Measurements from ENCODE around the gene KLHL15. TPM values are rescaled to one million over a fixed set of nuclear protein-coding genes. Genes with fewer than 3 reads are reported as not detected.

Gene KLHL15
- total and polyA plus RNA-seq, 2 donors from 2014 or later = 2.2 to 7.2 TPM

DNA sequence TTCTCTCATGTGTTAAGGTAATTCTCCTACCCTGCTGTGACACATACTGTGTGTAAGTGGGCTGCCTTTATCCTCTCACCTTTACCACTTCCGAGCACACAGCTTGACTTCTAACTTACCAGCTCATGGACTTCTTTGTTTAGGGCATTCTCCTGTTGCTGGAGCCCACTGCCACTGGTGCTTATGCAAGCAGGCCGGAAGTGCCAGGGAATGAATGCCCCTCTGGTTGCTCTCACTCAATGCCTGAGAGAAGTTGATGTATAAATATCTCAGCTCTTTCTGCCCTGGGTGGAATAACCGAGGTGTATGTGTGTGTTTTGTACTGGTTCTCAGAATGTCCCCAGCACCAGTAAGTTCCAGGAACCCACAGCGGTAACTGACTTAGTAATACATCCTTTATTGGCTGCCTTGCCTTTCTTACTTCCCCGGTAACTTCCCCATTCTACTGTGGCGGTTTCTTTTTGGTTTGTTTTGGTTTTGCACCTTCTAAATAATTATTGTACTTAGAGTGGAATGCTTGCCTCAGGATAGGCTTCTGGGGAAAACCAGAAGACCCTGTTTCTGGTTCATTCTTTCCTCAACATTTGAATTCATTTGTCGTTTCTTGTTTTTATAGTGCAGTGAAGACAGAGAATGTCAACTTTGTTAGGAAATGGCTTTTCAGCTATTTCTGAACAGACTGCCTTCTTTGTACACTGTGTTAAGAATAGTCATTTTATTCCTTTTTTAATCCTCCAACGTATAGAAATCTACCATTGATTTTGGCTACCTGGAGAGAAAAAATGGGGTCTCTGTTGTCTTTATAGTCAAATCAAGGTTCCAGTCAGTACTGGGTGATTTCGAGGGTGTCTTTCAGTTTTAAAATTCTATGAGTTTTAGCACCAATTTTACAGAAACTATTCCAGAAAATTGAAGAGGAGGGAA lies 73.7 kb downstream of the KLHL15 start:
- H3K36me3 ChIP-seq (ENCODE audit: control insufficient read depth in 2 of 3, insufficient read depth in 3 of 3, low read length in 3 of 3) = no peaks in the 10 kb centered on the region
- TF ChIP-seq, protein P1, sequence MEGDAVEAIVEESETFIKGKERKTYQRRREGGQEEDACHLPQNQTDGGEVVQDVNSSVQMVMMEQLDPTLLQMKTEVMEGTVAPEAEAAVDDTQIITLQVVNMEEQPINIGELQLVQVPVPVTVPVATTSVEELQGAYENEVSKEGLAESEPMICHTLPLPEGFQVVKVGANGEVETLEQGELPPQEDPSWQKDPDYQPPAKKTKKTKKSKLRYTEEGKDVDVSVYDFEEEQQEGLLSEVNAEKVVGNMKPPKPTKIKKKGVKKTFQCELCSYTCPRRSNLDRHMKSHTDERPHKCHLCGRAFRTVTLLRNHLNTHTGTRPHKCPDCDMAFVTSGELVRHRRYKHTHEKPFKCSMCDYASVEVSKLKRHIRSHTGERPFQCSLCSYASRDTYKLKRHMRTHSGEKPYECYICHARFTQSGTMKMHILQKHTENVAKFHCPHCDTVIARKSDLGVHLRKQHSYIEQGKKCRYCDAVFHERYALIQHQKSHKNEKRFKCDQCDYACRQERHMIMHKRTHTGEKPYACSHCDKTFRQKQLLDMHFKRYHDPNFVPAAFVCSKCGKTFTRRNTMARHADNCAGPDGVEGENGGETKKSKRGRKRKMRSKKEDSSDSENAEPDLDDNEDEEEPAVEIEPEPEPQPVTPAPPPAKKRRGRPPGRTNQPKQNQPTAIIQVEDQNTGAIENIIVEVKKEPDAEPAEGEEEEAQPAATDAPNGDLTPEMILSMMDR (IDR thresholded peaks at IDR 0.05; ENCODE audit: borderline replicate concordance, extremely low read depth, insufficient read depth) = no peak
- H3K9ac ChIP-seq (ENCODE audit: low read length in 3 of 3) = no peak overlapping the region
- H3K9me3 ChIP-seq (ENCODE audit: control insufficient read depth in 2 of 3, insufficient read depth in 1 of 3, low read length in 3 of 3) = no peaks in the 10 kb centered on the region
- DNase-seq (peak in 1 of 5 donors; percentile 7), FAIRE-seq (no peak)
- no peak overlapping the region for H3K27ac ChIP-seq (ENCODE audit: low read depth in 2 of 2, low read length in 2 of 2)
- no peak overlapping the region for H3K4me3 ChIP-seq (ENCODE audit: low read length in 3 of 3)
- intact Hi-C loops (cut with DNase I) = no loop called here
- H3K4me1 ChIP-seq (ENCODE audit: control insufficient read depth in 2 of 3, insufficient read depth in 2 of 3, low read depth in 1 of 3, low read length in 3 of 3) = no peaks in the 10 kb centered on the region
- H3K27me3 ChIP-seq (ENCODE audit: control insufficient read depth, insufficient read depth, low read length) = no peaks in the 10 kb centered on the region

DNA sequence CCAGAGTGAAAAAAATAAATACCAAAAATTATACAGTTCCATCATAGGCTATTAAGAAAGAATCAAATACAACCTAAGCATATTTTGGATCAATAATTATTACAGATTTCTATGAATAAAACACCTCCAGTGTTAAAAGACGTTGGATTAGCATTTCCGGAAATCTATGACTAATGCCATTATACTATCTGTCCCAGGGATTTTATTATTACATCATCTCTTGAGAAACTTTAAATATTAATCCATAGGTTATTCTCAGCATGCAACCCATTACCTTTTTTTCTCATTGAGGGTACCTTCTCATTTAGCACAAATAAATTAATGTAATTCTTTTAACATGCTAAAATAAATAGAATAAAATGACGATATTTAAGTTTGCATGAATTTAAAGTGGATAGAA lies 74.6 kb downstream of the KLHL15 start:
- FAIRE-seq (no peak), DNase-seq (no peak)
- Histone ChIP-seq H3K9ac (ENCODE audit: low read length in 3 of 3) (no peak overlapping the region), H3K27ac (ENCODE audit: low read depth in 2 of 2, low read length in 2 of 2) (no peak overlapping the region), H3K36me3 (ENCODE audit: control insufficient read depth in 2 of 3, insufficient read depth in 3 of 3, low read length in 3 of 3) (no peaks in the 10 kb centered on the region), H3K27me3 (ENCODE audit: control insufficient read depth, insufficient read depth, low read length) (no peaks in the 10 kb centered on the region), H3K4me1 (ENCODE audit: control insufficient read depth in 2 of 3, insufficient read depth in 2 of 3, low read depth in 1 of 3, low read length in 3 of 3) (no peaks in the 10 kb centered on the region), H3K4me3 (ENCODE audit: low read length in 3 of 3) (no peak overlapping the region), H3K9me3 (ENCODE audit: control insufficient read depth in 2 of 3, insufficient read depth in 1 of 3, low read length in 3 of 3) (no peaks in the 10 kb centered on the region)
- intact Hi-C loops (cut with DNase I) = no loop called here
- TF ChIP-seq, protein P1 (IDR thresholded peaks at IDR 0.05; ENCODE audit: borderline replicate concordance, extremely low read depth, insufficient read depth) = no peak

DNA sequence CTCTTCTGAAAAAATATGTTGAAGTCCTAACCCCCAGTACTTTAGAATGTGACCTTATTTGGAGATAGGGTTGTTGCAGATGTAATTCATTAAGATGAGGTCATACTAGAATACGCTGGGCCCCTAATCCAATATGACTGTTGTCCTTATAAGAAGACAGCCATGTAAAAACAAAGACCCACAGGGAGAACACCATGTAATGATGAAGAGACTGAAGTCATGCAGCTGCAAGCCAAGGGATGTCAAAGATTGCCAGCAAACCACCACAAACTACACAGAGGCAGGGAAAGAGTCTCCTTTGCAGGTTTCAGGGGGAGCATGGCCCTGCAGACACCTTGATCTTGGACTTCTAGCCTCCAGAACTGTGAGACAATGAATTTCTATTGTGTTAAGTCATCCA lies 81.8 kb downstream of the KLHL15 start:
- Histone ChIP-seq H3K27me3 (ENCODE audit: control insufficient read depth, insufficient read depth, low read length) (no peaks in the 10 kb centered on the region), H3K36me3 (ENCODE audit: control insufficient read depth in 2 of 3, insufficient read depth in 3 of 3, low read length in 3 of 3) (no peaks in the 10 kb centered on the region), H3K4me1 (ENCODE audit: control insufficient read depth in 2 of 3, insufficient read depth in 2 of 3, low read depth in 1 of 3, low read length in 3 of 3) (no peaks in the 10 kb centered on the region), H3K4me3 (ENCODE audit: low read length in 3 of 3) (no peak overlapping the region), H3K9me3 (ENCODE audit: control insufficient read depth in 2 of 3, insufficient read depth in 1 of 3, low read length in 3 of 3) (no peaks in the 10 kb centered on the region), H3K9ac (ENCODE audit: low read length in 3 of 3) (no peak overlapping the region), H3K27ac (ENCODE audit: low read depth in 2 of 2, low read length in 2 of 2) (no peak overlapping the region)
- FAIRE-seq (no peak), DNase-seq (no peak)
- TF ChIP-seq, protein P1 (IDR thresholded peaks at IDR 0.05; ENCODE audit: borderline replicate concordance, extremely low read depth, insufficient read depth) = no peak
- intact Hi-C loops (cut with DNase I) = no loop called here

Data from kidney (tissue), 14 donors.